A673 (cell line): ENCODE results near the gene APBA3. TPM values are rescaled to one million over a fixed set of nuclear protein-coding genes. Genes with fewer than 3 reads are reported as not detected.

Experiments used
- BruUV-seq: library from RNA; stranded (reverse); fragments of 400-500 nt; replicated peaks from 2 replicates; lab custom pipeline; 2021; lab: Mats Ljungman, UMichigan
- CTCF ChIA-PET: fragments of 300-600 bp; sonication (Branson Sonifier 250); formaldehyde crosslinking; loops from one replicate; lab custom pipeline; 2022; ENCODE audit warnings: antibody characterized with exemption; lab: Charles Lee
- POLR2A ChIA-PET: fragments of 300-600 bp; sonication (Branson Sonifier 250); formaldehyde crosslinking; loops from one replicate; lab custom pipeline; 2022; ENCODE audit warnings: antibody characterized with exemption; ENCODE audit not compliant: low non-redundant PET; lab: Charles Lee
- DNase-seq: peaks from one replicate; pipeline ENCODE4 v3.0.0-alpha.2; 2015; ENCODE audit warnings: low spot score
- H3K27ac ChIP-seq: fragments of 200-600 bp; sonication (generic); 2 replicates; pipeline ENCODE4 v1.5.1; 2016; ENCODE audit warnings: mixed run types, low read depth, mild to moderate bottlenecking, mixed read lengths, antibody characterized with exemption, low read length; ENCODE audit not compliant: poor library complexity, severe bottlenecking
- H3K27me3 ChIP-seq: fragments of 200-600 bp; sonication (generic); replicated peaks from 2 replicates; pipeline ENCODE4 v1.6.1; 2017; ENCODE audit warnings: mixed run types, low read depth, mild to moderate bottlenecking, mixed read lengths, antibody characterized with exemption, low read length; ENCODE audit not compliant: insufficient read depth, poor library complexity
- H3K36me3 ChIP-seq: fragments of 200-600 bp; sonication (generic); 2 replicates; pipeline ENCODE4 v1.6.1; 2016; ENCODE audit warnings: mixed run types, mild to moderate bottlenecking, mixed read lengths, antibody characterized with exemption, low read length; ENCODE audit not compliant: insufficient read depth, poor library complexity, severe bottlenecking
- H3K4me1 ChIP-seq: fragments of 200-600 bp; sonication (generic); 2 replicates; pipeline ENCODE4 v1.6.1; 2017; ENCODE audit warnings: mixed run types, mild to moderate bottlenecking, mixed read lengths, antibody characterized with exemption, low read length; ENCODE audit not compliant: insufficient read depth, poor library complexity, severe bottlenecking
- H3K4me3 ChIP-seq: fragments of 200-600 bp; sonication (generic); 2 replicates; pipeline ENCODE4 v1.5.1; 2016; ENCODE audit warnings: low read depth, mixed run types, mild to moderate bottlenecking, mixed read lengths, low read length; ENCODE audit not compliant: poor library complexity, severe bottlenecking
- H3K9me3 ChIP-seq: fragments of 200-600 bp; sonication (generic); 2 replicates; pipeline ENCODE4 v1.6.1; 2016; ENCODE audit warnings: mixed run types, low read depth, mild to moderate bottlenecking, mixed read lengths, antibody characterized with exemption, low read length; ENCODE audit not compliant: poor library complexity, severe bottlenecking
- EZH2 ChIP-seq: fragments of 200-600 bp; sonication (generic); IDR thresholded peaks from 2 replicates; pipeline ENCODE4 v1.6.1; 2017; ENCODE audit warnings: borderline replicate concordance, low read depth, mild to moderate bottlenecking, mixed read lengths, antibody characterized with exemption, low read length; ENCODE audit not compliant: poor library complexity, severe bottlenecking
- intact Hi-C: fragments of 100-400 bp; cut with micrococcal nuclease; formaldehyde crosslinking; loops from one replicate; pipeline ENCODE4 v1.10.0; 2022; ENCODE audit not compliant: unreplicated experiment
- total RNA-seq: library from RNA; stranded (reverse); gene quantifications from 2 replicates; pipeline ENCODE4 v1.2.3, GENCODE V29; 2021
- TF ChIP-seq, protein P1 (sequence below): fragments of 300-800, 200-600 bp; sonication (generic); conservative IDR thresholded peaks from 2 replicates; pipeline ENCODE4 v1.5.1; 2017; ENCODE audit warnings: low read depth, mild to moderate bottlenecking, antibody characterized with exemption, low read length, moderate library complexity, mixed read lengths

The APBA3 gene
- total RNA-seq, 1 experiment from 2014 or later: 30.0 TPM

- no TSS peak for BruUV-seq
Observed at GRCh38 chr19:3730457-3730958, 31.0 kb downstream of the APBA3 start.

DNA sequence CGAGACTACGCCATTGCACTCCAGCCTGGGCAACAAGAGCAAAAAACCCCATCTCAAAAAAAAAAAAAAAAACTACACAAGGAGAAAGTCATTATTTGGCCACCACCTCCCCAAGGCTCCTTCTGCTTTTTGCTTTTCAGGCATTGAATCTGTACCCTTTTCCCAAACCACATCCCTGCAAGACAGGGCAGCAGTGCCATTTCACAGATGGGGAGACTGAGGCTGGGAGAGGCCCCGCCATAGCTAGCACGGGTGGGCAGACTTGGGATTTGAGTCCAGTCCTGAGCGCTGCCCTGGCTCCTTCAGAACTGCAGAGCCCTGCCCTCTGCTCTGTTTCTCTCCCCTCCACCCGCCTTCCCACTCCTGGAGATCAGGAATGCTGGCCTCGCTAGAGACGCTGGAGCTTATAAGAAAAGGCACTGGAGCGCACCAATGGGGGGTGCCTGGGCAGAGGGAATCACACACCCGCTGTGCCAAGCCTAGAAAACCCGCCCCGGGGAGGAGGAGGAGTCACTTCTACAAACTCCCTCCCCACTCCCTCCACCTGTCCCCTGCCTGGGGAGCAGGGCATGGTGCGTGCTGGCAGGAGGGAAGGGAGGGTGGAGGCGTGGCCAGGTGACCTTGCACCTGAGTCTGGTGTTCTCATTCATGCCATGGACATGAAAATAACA, 35.7 kb downstream of the APBA3 start:
- DNase-seq: peak; percentile 58
- no peak overlapping the region for H3K4me3 ChIP-seq
- BruUV-seq: no TSS peak
- H3K9me3 ChIP-seq: no peaks in the 10 kb centered on the region
- intact Hi-C loops: no loop called here
- H3K27me3 ChIP-seq: peaks cover 21% of the 10 kb centered on the region
- ChIA-PET CTCF (interaction anchor here (0.6 kb wide), 1 partner anchor 155 kb away, joined by 6 read pairs; the partner anchor contains the start of gene ATCAY), POLR2A (no interaction called here)
- H3K4me1 ChIP-seq: peaks cover 4% of the 10 kb centered on the region
- TF ChIP-seq EZH2: no peak
- TF ChIP-seq, protein P1, sequence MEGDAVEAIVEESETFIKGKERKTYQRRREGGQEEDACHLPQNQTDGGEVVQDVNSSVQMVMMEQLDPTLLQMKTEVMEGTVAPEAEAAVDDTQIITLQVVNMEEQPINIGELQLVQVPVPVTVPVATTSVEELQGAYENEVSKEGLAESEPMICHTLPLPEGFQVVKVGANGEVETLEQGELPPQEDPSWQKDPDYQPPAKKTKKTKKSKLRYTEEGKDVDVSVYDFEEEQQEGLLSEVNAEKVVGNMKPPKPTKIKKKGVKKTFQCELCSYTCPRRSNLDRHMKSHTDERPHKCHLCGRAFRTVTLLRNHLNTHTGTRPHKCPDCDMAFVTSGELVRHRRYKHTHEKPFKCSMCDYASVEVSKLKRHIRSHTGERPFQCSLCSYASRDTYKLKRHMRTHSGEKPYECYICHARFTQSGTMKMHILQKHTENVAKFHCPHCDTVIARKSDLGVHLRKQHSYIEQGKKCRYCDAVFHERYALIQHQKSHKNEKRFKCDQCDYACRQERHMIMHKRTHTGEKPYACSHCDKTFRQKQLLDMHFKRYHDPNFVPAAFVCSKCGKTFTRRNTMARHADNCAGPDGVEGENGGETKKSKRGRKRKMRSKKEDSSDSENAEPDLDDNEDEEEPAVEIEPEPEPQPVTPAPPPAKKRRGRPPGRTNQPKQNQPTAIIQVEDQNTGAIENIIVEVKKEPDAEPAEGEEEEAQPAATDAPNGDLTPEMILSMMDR: no peak
- H3K36me3 ChIP-seq: no peaks in the 10 kb centered on the region
- no peak overlapping the region for H3K27ac ChIP-seq

More at GRCh38 chr19:3730457-3730958, 31.0 kb downstream of the APBA3 start:
- H3K9me3 ChIP-seq: no peaks in the 10 kb centered on the region
- POLR2A ChIA-PET: no interaction called here
- H3K36me3 ChIP-seq: no peaks in the 10 kb centered on the region
- no peak overlapping the region for H3K4me3 ChIP-seq
- CTCF ChIA-PET: no interaction called here
- H3K4me1 ChIP-seq: no peaks in the 10 kb centered on the region
- H3K27ac ChIP-seq: no peak overlapping the region
- intact Hi-C loops: no loop called here
- no peaks in the 10 kb centered on the region for H3K27me3 ChIP-seq
- no peak for DNase-seq
- TF ChIP-seq, protein P1: no peak
- TF ChIP-seq EZH2: no peak

- peaks cover 21% of the 10 kb centered on the region for H3K27me3 ChIP-seq
- H3K9me3 ChIP-seq: no peaks in the 10 kb centered on the region
- POLR2A ChIA-PET: no interaction called here
- CTCF ChIA-PET: no interaction called here
- intact Hi-C loops: no loop called here
- BruUV-seq: no TSS peak
- H3K4me3 ChIP-seq: no peak overlapping the region
- no peaks in the 10 kb centered on the region for H3K36me3 ChIP-seq
- no peak for DNase-seq
- H3K4me1 ChIP-seq: peaks cover 4% of the 10 kb centered on the region
- no peak overlapping the region for H3K27ac ChIP-seq
- TF ChIP-seq EZH2: no peak
- TF ChIP-seq, protein P1: no peak
Observed at GRCh38 chr19:3725121-3725520, 36.4 kb downstream of the APBA3 start.
